ENCODE data around the gene GGNBP2. TPM values are rescaled to one million over a fixed set of nuclear protein-coding genes. Genes with fewer than 3 reads are reported as not detected.

Gene GGNBP2
- total RNA-seq, 4 donors from 2014 or later: 90.5 to 124 (median 96.8) TPM

DNA sequence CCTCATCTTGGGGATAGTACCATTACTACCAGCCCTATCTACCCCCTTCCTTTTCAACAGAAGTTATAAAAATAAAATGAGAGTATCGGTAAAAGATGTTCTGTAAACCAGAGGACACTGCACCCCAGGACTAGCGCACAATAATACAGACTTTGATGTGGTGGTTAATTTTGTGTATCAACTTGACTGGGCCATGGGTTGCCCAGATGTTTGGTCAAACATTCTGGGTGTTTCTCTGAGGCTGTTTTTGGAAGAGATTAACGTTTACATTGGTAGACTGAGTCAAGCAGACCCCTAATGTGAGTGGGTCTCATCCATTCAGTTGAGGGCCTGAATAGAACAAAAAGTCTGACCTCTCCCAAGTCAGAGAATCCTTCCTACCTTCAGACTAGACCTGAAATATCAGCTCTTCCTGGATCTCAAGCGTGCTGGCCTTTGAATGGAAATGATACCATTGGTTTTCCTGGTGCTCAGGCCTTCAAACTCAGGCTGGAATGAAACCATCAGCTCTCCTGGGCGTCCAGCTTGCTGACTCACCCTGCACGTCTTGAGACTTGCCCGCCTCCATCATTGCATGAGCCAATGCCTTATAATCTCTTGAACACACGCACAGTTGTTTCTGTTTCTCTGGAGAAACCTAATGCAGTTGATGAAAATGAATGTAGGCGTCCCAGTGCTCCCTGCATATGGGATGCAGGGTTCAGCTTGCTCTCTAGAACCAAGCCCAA is 66.8 kb downstream of the GGNBP2 start:
- no peak for TF ChIP-seq POLR2A (IDR thresholded peaks at IDR 0.05)
- TF ChIP-seq, protein P1, sequence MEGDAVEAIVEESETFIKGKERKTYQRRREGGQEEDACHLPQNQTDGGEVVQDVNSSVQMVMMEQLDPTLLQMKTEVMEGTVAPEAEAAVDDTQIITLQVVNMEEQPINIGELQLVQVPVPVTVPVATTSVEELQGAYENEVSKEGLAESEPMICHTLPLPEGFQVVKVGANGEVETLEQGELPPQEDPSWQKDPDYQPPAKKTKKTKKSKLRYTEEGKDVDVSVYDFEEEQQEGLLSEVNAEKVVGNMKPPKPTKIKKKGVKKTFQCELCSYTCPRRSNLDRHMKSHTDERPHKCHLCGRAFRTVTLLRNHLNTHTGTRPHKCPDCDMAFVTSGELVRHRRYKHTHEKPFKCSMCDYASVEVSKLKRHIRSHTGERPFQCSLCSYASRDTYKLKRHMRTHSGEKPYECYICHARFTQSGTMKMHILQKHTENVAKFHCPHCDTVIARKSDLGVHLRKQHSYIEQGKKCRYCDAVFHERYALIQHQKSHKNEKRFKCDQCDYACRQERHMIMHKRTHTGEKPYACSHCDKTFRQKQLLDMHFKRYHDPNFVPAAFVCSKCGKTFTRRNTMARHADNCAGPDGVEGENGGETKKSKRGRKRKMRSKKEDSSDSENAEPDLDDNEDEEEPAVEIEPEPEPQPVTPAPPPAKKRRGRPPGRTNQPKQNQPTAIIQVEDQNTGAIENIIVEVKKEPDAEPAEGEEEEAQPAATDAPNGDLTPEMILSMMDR (IDR thresholded peaks at IDR 0.05): no peak
- no peak overlapping the region for H3K27ac ChIP-seq
- H3K9me3 ChIP-seq: no peaks in the 10 kb centered on the region
- peaks cover 0 to 7% (median 0%) of the 10 kb centered on the region in 4 donors for H3K4me1 ChIP-seq
- H3K4me3 ChIP-seq: no peak overlapping the region
- no peaks in the 10 kb centered on the region for H3K27me3 ChIP-seq
- no peaks in the 10 kb centered on the region for H3K36me3 ChIP-seq
- DNase-seq: no peak

DNA sequence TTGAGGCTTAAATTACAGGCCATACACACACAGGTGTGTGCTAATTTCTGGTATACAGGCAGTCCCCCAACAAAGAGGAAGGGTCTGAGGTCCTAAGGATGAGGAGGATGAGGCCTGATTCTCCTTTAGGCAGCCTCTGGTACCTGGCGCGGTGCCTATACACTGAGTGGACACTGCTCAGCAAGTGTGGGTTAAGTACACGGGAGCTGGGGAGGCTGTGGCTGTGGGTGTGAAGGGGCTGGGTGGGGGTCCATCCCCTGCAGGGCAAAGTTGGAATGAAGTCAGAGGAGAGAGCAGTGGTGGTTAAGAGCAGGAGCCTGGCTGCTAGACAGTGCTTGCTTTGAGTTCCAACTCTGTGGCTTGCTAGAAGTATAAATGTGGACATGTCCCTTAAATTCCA is 67.6 kb downstream of the GGNBP2 start:
- no peak overlapping the region for H3K4me3 ChIP-seq
- TF ChIP-seq POLR2A (IDR thresholded peaks at IDR 0.05): no peak
- TF ChIP-seq, protein P1 (IDR thresholded peaks at IDR 0.05): no peak
- DNase-seq: no peak

DNA sequence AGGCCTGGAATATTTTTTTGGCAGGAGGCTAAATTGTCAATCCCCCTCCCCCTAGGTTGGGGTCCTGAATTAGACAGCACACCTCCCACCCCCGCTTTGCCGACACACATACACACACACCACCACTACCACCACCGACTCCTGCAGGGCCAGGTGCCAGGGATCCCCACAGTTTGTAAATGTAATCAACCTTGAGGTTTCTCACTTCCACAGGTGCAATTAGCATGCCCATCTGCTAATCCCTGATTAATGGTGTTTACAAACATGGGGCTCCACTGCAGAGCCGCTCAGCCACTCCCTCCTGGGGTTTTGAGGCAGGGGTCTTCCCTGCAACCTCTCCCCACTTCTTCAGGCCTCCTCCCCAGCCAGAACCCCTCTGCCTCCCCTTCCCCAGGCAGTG is 68.4 kb downstream of the GGNBP2 start:
- H3K36me3 ChIP-seq: no peaks in the 10 kb centered on the region
- H3K4me3 ChIP-seq: no peak overlapping the region
- H3K27ac ChIP-seq: no peak overlapping the region
- H3K27me3 ChIP-seq: no peaks in the 10 kb centered on the region
- no peaks in the 10 kb centered on the region for H3K9me3 ChIP-seq
- H3K4me1 ChIP-seq: peaks cover 0 to 7% (median 0%) of the 10 kb centered on the region in 4 donors
- no peak for DNase-seq
- TF ChIP-seq, protein P1 (IDR thresholded peaks at IDR 0.05): no peak
- TF ChIP-seq POLR2A (IDR thresholded peaks at IDR 0.05): no peak

More for the DNA sequence above, 67.6 kb downstream of the GGNBP2 start:
- H3K27ac ChIP-seq: no peak overlapping the region
- H3K9me3 ChIP-seq: no peaks in the 10 kb centered on the region
- peaks cover 0 to 7% (median 0%) of the 10 kb centered on the region in 4 donors for H3K4me1 ChIP-seq
- H3K27me3 ChIP-seq: no peaks in the 10 kb centered on the region
- no peaks in the 10 kb centered on the region for H3K36me3 ChIP-seq

DNA sequence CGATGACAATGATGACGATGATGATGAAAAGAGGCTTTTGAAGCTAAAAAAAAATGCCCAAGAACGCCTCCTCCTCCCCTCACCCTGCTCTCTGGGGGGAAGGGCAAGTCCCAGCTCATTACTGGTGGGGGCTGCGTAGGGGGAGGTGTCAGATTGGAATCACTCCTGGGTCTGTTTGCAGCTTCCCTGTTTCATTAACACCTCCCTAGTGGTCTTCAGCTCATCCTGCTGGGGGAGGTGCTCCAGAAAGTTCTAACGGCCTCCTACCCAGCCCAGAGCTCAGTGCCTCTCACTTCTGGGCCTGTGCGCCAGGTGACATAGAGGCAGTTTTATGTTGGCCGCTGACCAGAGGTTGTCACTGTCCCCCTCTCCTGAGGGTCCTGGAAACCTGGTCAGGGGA is 69.4 kb downstream of the GGNBP2 start:
- Histone ChIP-seq H3K4me3 (no peak overlapping the region), H3K27ac (no peak overlapping the region), H3K4me1 (peaks cover 0 to 1% (median 0%) of the 10 kb centered on the region in 4 donors), H3K36me3 (no peaks in the 10 kb centered on the region), H3K27me3 (no peaks in the 10 kb centered on the region), H3K9me3 (no peaks in the 10 kb centered on the region)
- DNase-seq: no peak
- TF ChIP-seq POLR2A (IDR thresholded peaks at IDR 0.05): no peak
- TF ChIP-seq, protein P1 (IDR thresholded peaks at IDR 0.05): no peak

DNA sequence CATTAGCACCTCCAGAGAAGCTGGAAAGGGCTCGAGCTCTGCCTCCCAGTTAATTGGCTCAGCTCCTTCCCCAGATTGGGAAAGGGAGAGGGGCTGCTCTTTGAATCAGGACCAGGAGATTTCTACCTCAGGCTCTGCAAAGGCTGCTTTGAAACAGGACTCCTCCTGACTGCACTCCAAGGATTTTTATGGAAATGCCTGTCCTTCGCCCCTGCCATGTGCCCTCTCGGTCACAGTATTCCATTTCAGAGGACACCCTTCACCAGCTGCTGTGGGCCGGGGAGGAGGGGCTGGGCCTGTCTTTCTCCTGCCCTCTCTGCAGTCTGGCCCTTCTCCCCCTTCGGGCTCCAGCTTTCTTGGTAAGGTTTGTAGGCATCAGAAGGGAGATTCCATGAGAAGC is 70.2 kb downstream of the GGNBP2 start:
- Histone ChIP-seq H3K9me3 (no peaks in the 10 kb centered on the region), H3K27me3 (no peaks in the 10 kb centered on the region), H3K36me3 (no peaks in the 10 kb centered on the region), H3K4me1 (no peaks in the 10 kb centered on the region), H3K4me3 (no peak overlapping the region), H3K27ac (no peak overlapping the region)
- TF ChIP-seq, protein P1 (IDR thresholded peaks at IDR 0.05): no peak
- no peak for TF ChIP-seq POLR2A (IDR thresholded peaks at IDR 0.05)
- no peak for DNase-seq
